ENCODE measurements around the gene KAT7. TPM values are rescaled to one million over a fixed set of nuclear protein-coding genes. Genes with fewer than 3 reads are reported as not detected.

The KAT7 gene
- total and polyA plus RNA-seq, 2 experiments from 2014 or later: 31.0 to 187 TPM

- no peak overlapping the region for H3K4me3 Mint-ChIP-seq
- Histone ChIP-seq H3K36me3 (ENCODE audit: insufficient read depth) (no peaks in the 10 kb centered on the region), H3K9me2 (ENCODE audit: insufficient read depth) (no peaks in the 10 kb centered on the region), H3K27me3 (ENCODE audit: insufficient read depth) (no peaks in the 10 kb centered on the region), H3K4me3 (no peak overlapping the region), H2AFZ (0 out of 2 replicates have a peak overlapping the region, but pooled peaks have one; percentile 20), H3K27ac (ENCODE audit: low read depth) (no peak overlapping the region), H3K79me2 (replicated peaks; ENCODE audit: insufficient read depth) (no peaks in the 10 kb centered on the region), H3K4me2 (no peak overlapping the region), H3F3A (replicated peaks; ENCODE audit: low read depth) (no peaks in the 10 kb centered on the region), H3K4me1 (ENCODE audit: insufficient read depth) (no peaks in the 10 kb centered on the region), H4K20me1 (replicated peaks; ENCODE audit: insufficient read depth) (no peaks in the 10 kb centered on the region)
- peaks cover 6% of the 10 kb centered on the region for H3K4me1 Mint-ChIP-seq
- ATAC-seq: peak; percentile 53; the same call in 2 of the 3 replicates
- H3K9me3 Mint-ChIP-seq: no peaks in the 10 kb centered on the region; the same call in 2 of the 3 replicates
- no peak overlapping the region for H3K27ac Mint-ChIP-seq
- no peaks in the 10 kb centered on the region for H3K36me3 Mint-ChIP-seq (ENCODE audit: low read depth)
- DNase-seq (ENCODE audit: low spot score): peak; percentile 14
- no peak for TF ChIP-seq ZNF114 (CRISPR knock-in tag; IDR thresholded peaks at IDR 0.05)
- H3K27me3 Mint-ChIP-seq (ENCODE audit: insufficient read depth, low read depth, poor library complexity): peaks cover 11% of the 10 kb centered on the region
Measured at GRCh38 chr17:49777563-49777962, 10.9 kb upstream of the KAT7 start.

- DNase-seq (ENCODE audit: low spot score) (no peak), ATAC-seq (no peak)
- Histone ChIP-seq H3K27ac (ENCODE audit: low read depth) (no peak overlapping the region), H4K20me1 (replicated peaks; ENCODE audit: insufficient read depth) (no peaks in the 10 kb centered on the region; the same call in 1 of the 2 replicates), H3K79me2 (replicated peaks; ENCODE audit: insufficient read depth) (no peaks in the 10 kb centered on the region), H3K36me3 (ENCODE audit: insufficient read depth) (no peaks in the 10 kb centered on the region), H3K27me3 (ENCODE audit: insufficient read depth) (0 out of 2 replicates have a peak, but pooled peaks cover 6% of the 10 kb centered on the region), H3K4me1 (ENCODE audit: insufficient read depth) (no peaks in the 10 kb centered on the region), H2AFZ (no peak overlapping the region), H3K4me2 (no peak overlapping the region), H3F3A (replicated peaks; ENCODE audit: low read depth) (no peaks in the 10 kb centered on the region), H3K4me3 (no peak overlapping the region), H3K9me2 (ENCODE audit: insufficient read depth) (no peaks in the 10 kb centered on the region)
- H3K4me3 Mint-ChIP-seq: no peak overlapping the region
- TF ChIP-seq NANOG (IDR thresholded peaks at IDR 0.05; ENCODE audit: borderline replicate concordance): no peak
- no peak for TF ChIP-seq STAT1 (IDR thresholded peaks at IDR 0.05; ENCODE audit: unreplicated experiment)
- TF ChIP-seq ZNF462 (CRISPR knock-in tag; IDR thresholded peaks at IDR 0.05): no peak
- TF ChIP-seq REST (IDR thresholded peaks at IDR 0.05; ENCODE audit: unreplicated experiment): no peak
- TF ChIP-seq ZNF331 (CRISPR knock-in tag; IDR thresholded peaks at IDR 0.05; ENCODE audit: low read depth): no peak
- TF ChIP-seq ZNF114 (CRISPR knock-in tag; IDR thresholded peaks at IDR 0.05): no peak
- TF ChIP-seq CTCF (conservative IDR thresholded peaks at IDR 0.05; ENCODE audit: low read depth in 2 of 2): no peak
- no peak for TF ChIP-seq JUNB (IDR thresholded peaks at IDR 0.05; ENCODE audit: unreplicated experiment)
- no peak for TF ChIP-seq CREB1 (CRISPR knock-in tag; IDR thresholded peaks at IDR 0.05; ENCODE audit: low read depth)
- no peak for TF ChIP-seq POLR2AphosphoS5 (IDR thresholded peaks at IDR 0.05; ENCODE audit: low read depth)
- peaks cover 6% of the 10 kb centered on the region for H3K4me1 Mint-ChIP-seq
- no peak overlapping the region for H3K27ac Mint-ChIP-seq
- no peaks in the 10 kb centered on the region; the same call in 2 of the 3 replicates for H3K9me3 Mint-ChIP-seq
- peaks cover 9% of the 10 kb centered on the region for H3K27me3 Mint-ChIP-seq (ENCODE audit: insufficient read depth, low read depth, poor library complexity)
- H3K36me3 Mint-ChIP-seq (ENCODE audit: low read depth): no peaks in the 10 kb centered on the region
Measured at GRCh38 chr17:49779156-49779738, 9.2 kb upstream of the KAT7 start.
